RWPE2 (cell line): ENCODE measurements around the gene WNT11.

ENCODE experiments used
- ATAC-seq: fragments of 200-7000 bp; cut with Tn5 transposase; 3 replicates; pipeline ENCODE4 v1.9.1; 2021; ENCODE audit warnings: low read depth
- DNase-seq: peaks from one replicate; pipeline ENCODE4 v3.0.0-alpha.2; 2020; ENCODE audit warnings: low spot score
- H3K27ac ChIP-seq: fragments of 450-650 bp; 2 replicates; pipeline ENCODE4 v1.5.1; 2017; ENCODE audit warnings: mild to moderate bottlenecking; ENCODE audit not compliant: poor library complexity, severe bottlenecking
- H3K27me3 ChIP-seq: fragments of 250-450 bp; sonication (Bioruptor Pico); 2 replicates; pipeline ENCODE4 v1.5.1; 2021; ENCODE audit warnings: mild to moderate bottlenecking, moderate library complexity; ENCODE audit not compliant: insufficient read depth, poor library complexity, severe bottlenecking
- H3K36me3 ChIP-seq: fragments of 250-450 bp; sonication (Bioruptor Pico); 2 replicates; pipeline ENCODE4 v1.5.1; 2020; ENCODE audit warnings: low read depth, mild to moderate bottlenecking, moderate library complexity
- H3K4me1 ChIP-seq: fragments of 250-450 bp; sonication (Bioruptor Pico); 2 replicates; pipeline ENCODE4 v1.5.1; 2021; ENCODE audit warnings: mild to moderate bottlenecking, moderate library complexity; ENCODE audit not compliant: insufficient read depth, poor library complexity, severe bottlenecking
- H3K4me3 ChIP-seq: fragments of 250-450 bp; sonication (Bioruptor Pico); 2 replicates; pipeline ENCODE4 v1.5.1; 2021; ENCODE audit warnings: mild to moderate bottlenecking, moderate library complexity; ENCODE audit not compliant: severe bottlenecking
- H3K9me3 ChIP-seq: fragments of 250-450 bp; sonication (Bioruptor Pico); 2 replicates; pipeline ENCODE4 v1.5.1; 2021; ENCODE audit warnings: mild to moderate bottlenecking, moderate library complexity; ENCODE audit not compliant: severe bottlenecking
- CTCF ChIP-seq: fragments of 450-650 bp; IDR thresholded peaks from one replicate; pipeline ENCODE4 v1.5.1; 2017; ENCODE audit warnings: mild to moderate bottlenecking, moderate library complexity; ENCODE audit not compliant: poor library complexity, severe bottlenecking

The WNT11 gene

GRCh38 chr11:76148231-76148630, 58.1 kb downstream of the WNT11 start:
- DNase-seq (no peak), ATAC-seq (no peak)
- H3K4me3 ChIP-seq = no peak overlapping the region
- no peak for TF ChIP-seq CTCF
- H3K4me1 ChIP-seq = no peaks in the 10 kb centered on the region
- no peaks in the 10 kb centered on the region for H3K36me3 ChIP-seq
- H3K27me3 ChIP-seq = no peaks in the 10 kb centered on the region
- no peak overlapping the region for H3K27ac ChIP-seq
- no peaks in the 10 kb centered on the region for H3K9me3 ChIP-seq

- Histone ChIP-seq H3K27ac (no peak overlapping the region), H3K4me1 (no peaks in the 10 kb centered on the region), H3K9me3 (no peaks in the 10 kb centered on the region), H3K27me3 (no peaks in the 10 kb centered on the region), H3K36me3 (no peaks in the 10 kb centered on the region), H3K4me3 (no peak overlapping the region)
- TF ChIP-seq CTCF = no peak
- no peak for ATAC-seq
- no peak for DNase-seq
Observed at GRCh38 chr11:76147106-76147740, 59.1 kb downstream of the WNT11 start.

GRCh38 chr11:76143274-76143673, 63.0 kb downstream of the WNT11 start:
- TF ChIP-seq CTCF = no peak
- DNase-seq (no peak), ATAC-seq (no peak)
- Histone ChIP-seq H3K4me3 (no peak overlapping the region), H3K9me3 (no peaks in the 10 kb centered on the region), H3K4me1 (no peaks in the 10 kb centered on the region), H3K27ac (no peak overlapping the region), H3K36me3 (no peaks in the 10 kb centered on the region; the same call in 1 of the 2 replicates), H3K27me3 (no peaks in the 10 kb centered on the region)

GRCh38 chr11:76141901-76142588, 64.3 kb downstream of the WNT11 start:
- ATAC-seq (no peak), DNase-seq (no peak)
- no peaks in the 10 kb centered on the region for H3K4me1 ChIP-seq
- H3K4me3 ChIP-seq = no peak overlapping the region
- H3K27me3 ChIP-seq = no peaks in the 10 kb centered on the region
- H3K36me3 ChIP-seq = no peaks in the 10 kb centered on the region; the same call in 1 of the 2 replicates
- no peak for TF ChIP-seq CTCF
- H3K9me3 ChIP-seq = no peaks in the 10 kb centered on the region
- H3K27ac ChIP-seq = no peak overlapping the region
